Measurements from ENCODE around the gene PKP3.

- TF ChIP-seq CTCF (IDR thresholded peaks at IDR 0.05; ENCODE audit: borderline replicate concordance, extremely low read depth, low read length, poor library complexity, severe bottlenecking) = no peak
- no peak for TF ChIP-seq EZH2 (IDR thresholded peaks at IDR 0.05; ENCODE audit: borderline replicate concordance, low read depth, low read length, severe bottlenecking)
These were observed 23.0 kb downstream of the PKP3 start for GRCh38 chr11:416757-417621.

All from DND-41 (cell line).